ENCODE measurements around the gene CTTNBP2NL. TPM values are rescaled to one million over a fixed set of nuclear protein-coding genes. Genes with fewer than 3 reads are reported as not detected.

The CTTNBP2NL gene
- total and polyA plus RNA-seq, 2 experiments from 2014 or later = 10.2 to 16.4 TPM

GRCh38 chr1:112373806-112374205, 22.2 kb upstream of the CTTNBP2NL start:
- no peak overlapping the region for H2AFZ ChIP-seq
- 83% methylated on average over 1 of the region's 1 CpG for WGBS (ENCODE audit: low lambda C conversion rate, missing lambda C conversion rate)

GRCh38 chr1:112375701-112376100, 20.3 kb upstream of the CTTNBP2NL start:
- Histone ChIP-seq H3K36me3 (replicated peaks; ENCODE audit: insufficient read depth, low read depth) (no peaks in the 10 kb centered on the region), H3K4me1 (ENCODE audit: insufficient read depth) (peaks cover 8% of the 10 kb centered on the region), H3K9me3 (ENCODE audit: low read depth) (no peaks in the 10 kb centered on the region), H3K27ac (no peak overlapping the region), H4K20me1 (ENCODE audit: insufficient read depth, poor library complexity, severe bottlenecking) (no peaks in the 10 kb centered on the region), H2AFZ (no peak overlapping the region), H3K4me2 (no peak overlapping the region), H3K27me3 (no peaks in the 10 kb centered on the region), H3K4me3 (no peak overlapping the region), H3K79me2 (no peaks in the 10 kb centered on the region), H3K9me2 (replicated peaks; ENCODE audit: insufficient read depth) (no peaks in the 10 kb centered on the region)
- WGBS (ENCODE audit: low lambda C conversion rate, missing lambda C conversion rate) = 60% methylated on average over 1 of the region's 1 CpG
- TF ChIP-seq EZH2 (IDR thresholded peaks at IDR 0.05; ENCODE audit: borderline replicate concordance) (no peak), CTCF (IDR thresholded peaks at IDR 0.05; ENCODE audit: poor library complexity) (no peak), EZH2phosphoT487 (IDR thresholded peaks at IDR 0.05; ENCODE audit: low read depth, severe bottlenecking, unreplicated experiment) (no peak)
- DNase-seq (ENCODE audit: low spot score) = no peak

More at GRCh38 chr1:112373806-112374205, 22.2 kb upstream of the CTTNBP2NL start:
- no peak for TF ChIP-seq EZH2phosphoT487 (IDR thresholded peaks at IDR 0.05; ENCODE audit: low read depth, severe bottlenecking, unreplicated experiment)
- no peak for TF ChIP-seq CTCF (IDR thresholded peaks at IDR 0.05; ENCODE audit: poor library complexity)
- TF ChIP-seq EZH2 (IDR thresholded peaks at IDR 0.05; ENCODE audit: borderline replicate concordance) = no peak
- Histone ChIP-seq H3K4me1 (ENCODE audit: insufficient read depth) (peaks cover 8% of the 10 kb centered on the region), H4K20me1 (ENCODE audit: insufficient read depth, poor library complexity, severe bottlenecking) (no peaks in the 10 kb centered on the region), H3K4me2 (no peak overlapping the region), H3K9me3 (ENCODE audit: low read depth) (no peaks in the 10 kb centered on the region), H3K79me2 (no peaks in the 10 kb centered on the region), H3K9me2 (replicated peaks; ENCODE audit: insufficient read depth) (no peaks in the 10 kb centered on the region), H3K36me3 (replicated peaks; ENCODE audit: insufficient read depth, low read depth) (no peaks in the 10 kb centered on the region), H3K27me3 (peaks cover 4% of the 10 kb centered on the region), H3K27ac (no peak overlapping the region), H3K4me3 (no peak overlapping the region)
- no peak for DNase-seq (ENCODE audit: low spot score)

- Histone ChIP-seq H3K27ac (no peak overlapping the region), H3K79me2 (no peaks in the 10 kb centered on the region), H3K27me3 (no peaks in the 10 kb centered on the region), H4K20me1 (ENCODE audit: insufficient read depth, poor library complexity, severe bottlenecking) (no peaks in the 10 kb centered on the region), H3K4me1 (ENCODE audit: insufficient read depth) (peaks cover 10% of the 10 kb centered on the region), H3K9me3 (ENCODE audit: low read depth) (no peaks in the 10 kb centered on the region), H2AFZ (no peak overlapping the region), H3K4me3 (no peak overlapping the region), H3K36me3 (replicated peaks; ENCODE audit: insufficient read depth, low read depth) (no peaks in the 10 kb centered on the region), H3K4me2 (no peak overlapping the region), H3K9me2 (replicated peaks; ENCODE audit: insufficient read depth) (no peaks in the 10 kb centered on the region)
- no peak for DNase-seq (ENCODE audit: low spot score)
- 79% methylated on average over 1 of the region's 1 CpG for WGBS (ENCODE audit: low lambda C conversion rate, missing lambda C conversion rate)
- TF ChIP-seq EZH2 (IDR thresholded peaks at IDR 0.05; ENCODE audit: borderline replicate concordance) (no peak), CTCF (IDR thresholded peaks at IDR 0.05; ENCODE audit: poor library complexity) (no peak), EZH2phosphoT487 (IDR thresholded peaks at IDR 0.05; ENCODE audit: low read depth, severe bottlenecking, unreplicated experiment) (no peak)
These were observed 15.7 kb upstream of the CTTNBP2NL start for GRCh38 chr1:112380356-112380755.
